Esophagus muscularis mucosa (tissue), 4 donors: ENCODE data around the gene OSGIN1. TPM values are rescaled to one million over a fixed set of nuclear protein-coding genes. Genes with fewer than 3 reads are reported as not detected.
"Not testable (repeated sequence)": the region's sequence is repeated elsewhere in the genome, so short reads cannot be mapped to it uniquely, and the experiment has no call there.

ENCODE experiments used
- DNase-seq: peaks from one replicate; pipeline ENCODE4 v3.0.0-alpha.2; 2017; ENCODE audit errors: extremely low spot score
- H3K27ac ChIP-seq, 4 donors: fragments of 200-600 bp; sonication (generic); replicated peaks in 1 of 4; 1 replicate in 3 of 4; 2 replicates in 1 of 4; pipeline ENCODE4 v1.5.1; 2016 to 2019; ENCODE audit warnings: mild to moderate bottlenecking in 1 of 4
- H3K27me3 ChIP-seq, 4 donors: fragments of 200-600 bp; sonication (generic); one replicate each; pipeline versions ENCODE4 v1.5.1 to v1.6.0; 2016 to 2019
- H3K36me3 ChIP-seq, 4 donors: fragments of 200-600 bp; sonication (generic); one replicate each; pipeline ENCODE4 v1.5.1; 2016 to 2019
- H3K4me1 ChIP-seq, 4 donors: fragments of 200-600 bp; sonication (generic); one replicate each; pipeline ENCODE4 v1.5.1; 2016 to 2019
- H3K4me3 ChIP-seq, 4 donors: fragments of 200-600 bp; sonication (generic); 1 replicate in 2 of 4; 2 replicates in 2 of 4; pipeline ENCODE4 v1.5.1; 2016 to 2019; ENCODE audit warnings: mild to moderate bottlenecking in 4 of 4, moderate library complexity in 1 of 4
- H3K9me3 ChIP-seq, 4 donors: fragments of 200-600 bp; sonication (generic); 1 replicate in 3 of 4; 2 replicates in 1 of 4; pipeline ENCODE4 v1.5.1; 2016 to 2019
- EP300 ChIP-seq: sonication (generic); formaldehyde crosslinking; IDR thresholded peaks from one replicate; pipeline ENCODE4 v1.6.1; 2017; ENCODE audit warnings: antibody characterized with exemption
- POLR2A ChIP-seq: fragments of 450-650 bp; IDR thresholded peaks from one replicate; pipeline ENCODE4 v1.6.1; 2017; ENCODE audit warnings: antibody characterized with exemption, moderate library complexity, mild to moderate bottlenecking, low read depth
- POLR2AphosphoS5 ChIP-seq, 2 donors: sonication (generic); formaldehyde crosslinking; IDR thresholded peaks; one replicate each; pipeline ENCODE4 v1.6.1; 2017; ENCODE audit warnings: antibody characterized with exemption in 2 of 2
- WGBS: methylation state at CpG from one replicate; pipeline ENCODE4 v1.1.5; 2018; 5-methylcytosine and 5-hydroxymethylcytosine counted together
- intact Hi-C: fragments of 100-400 bp; cut with DNase I; formaldehyde crosslinking; loops from one replicate; pipeline ENCODE4 v1.15.1; 2023
- total RNA-seq, 4 donors: library from RNA; depleted of rRNA; stranded (reverse); fragments of >200 nt; gene quantifications; one replicate each; pipeline versions ENCODE4 v1.1.0 to v1.2.1, GENCODE V29; 2016
- TF ChIP-seq, protein P1 (sequence below), 3 experiments: fragments of 200-600 bp in 2 of 3; fragments of 450-650 bp in 1 of 3; sonication (generic) in 2 of 3; IDR thresholded peaks; one replicate each; pipeline ENCODE4 v1.5.1; 2017 to 2019; ENCODE audit warnings: antibody characterized with exemption in 3 of 3, mild to moderate bottlenecking in 2 of 3, moderate library complexity in 1 of 3

Gene OSGIN1
- total RNA-seq, 4 donors from 2014 or later, result 7.1 to 17.6 (median 13.8) TPM

DNA sequence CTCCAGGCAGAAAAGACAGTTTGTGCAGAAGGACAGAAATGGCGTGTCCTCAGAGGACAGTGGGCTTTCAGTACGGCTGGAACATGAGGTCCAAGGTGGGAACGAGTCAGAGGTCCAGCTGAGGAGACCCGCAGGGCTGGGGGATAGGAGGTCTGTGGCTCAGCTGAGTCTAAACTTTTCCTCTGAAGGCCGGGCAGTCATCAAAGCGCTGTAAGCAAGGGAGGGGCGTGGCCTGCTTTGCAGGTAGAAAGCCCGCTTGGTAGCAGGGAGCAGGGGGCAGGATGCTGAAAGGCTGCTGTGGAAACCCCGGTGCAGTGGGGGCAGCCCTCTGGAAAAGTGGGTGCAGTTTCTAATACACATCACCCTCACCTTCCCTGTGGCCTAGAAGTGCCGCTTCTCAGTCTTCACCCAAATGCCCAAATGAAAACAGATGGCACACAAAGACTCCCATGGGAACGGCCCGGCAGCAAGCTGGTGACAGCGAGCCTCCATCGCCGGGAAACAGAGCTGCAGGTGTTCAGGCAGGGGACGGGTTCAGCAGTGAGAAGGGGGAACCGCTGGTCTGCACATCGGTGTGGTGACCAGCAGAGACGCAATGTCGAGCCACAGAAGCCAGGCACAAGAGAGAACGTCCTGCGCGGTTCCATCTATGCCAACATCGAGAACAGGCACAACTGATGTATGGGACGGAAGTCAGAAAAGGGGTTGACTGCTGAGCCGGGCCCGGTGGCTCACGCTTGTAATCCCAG lies 12.2 kb upstream of the OSGIN1 start:
- intact Hi-C loops, result no loop called here
- whole genome bisulfite sequencing, result 84% methylated on average over 27 of the region's 28 CpGs
- Histone ChIP-seq H3K27ac (no peak overlapping the region), H3K4me3 (no peak overlapping the region), H3K27me3 (no peaks in the 10 kb centered on the region), H3K9me3 (no peaks in the 10 kb centered on the region), H3K4me1 (peaks cover 0 to 10% (median 2%) of the 10 kb centered on the region in 4 donors), H3K36me3 (peaks cover 0 to 5% (median 0%) of the 10 kb centered on the region in 4 donors)
- TF ChIP-seq POLR2A, result no peak
- no peak for DNase-seq

DNA sequence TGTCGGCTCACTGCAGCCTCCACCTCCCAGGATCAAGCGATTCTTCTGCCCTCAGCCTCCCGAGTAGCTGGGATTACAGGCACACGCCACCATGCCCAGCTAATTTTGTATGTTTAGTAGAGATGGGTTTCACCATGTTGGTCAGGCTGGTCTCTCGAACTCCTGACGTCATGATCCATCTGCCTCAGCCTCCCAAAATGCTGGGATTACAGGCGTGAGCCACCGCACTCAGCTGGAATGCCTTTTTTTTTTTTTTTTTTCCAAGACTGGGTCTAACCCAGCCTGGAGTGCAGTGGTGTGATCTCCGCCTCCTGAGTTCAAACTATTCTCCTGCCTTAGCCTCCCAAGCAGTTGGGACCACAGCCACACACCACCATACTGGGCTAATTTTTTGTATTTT lies 11.5 kb upstream of the OSGIN1 start:
- H3K4me1 ChIP-seq, result peaks cover 0 to 10% (median 2%) of the 10 kb centered on the region in 4 donors
- intact Hi-C loops, H3K4me3 ChIP-seq, H3K9me3 ChIP-seq, H3K27me3 ChIP-seq, DNase-seq, H3K27ac ChIP-seq, H3K36me3 ChIP-seq: not testable (repeated sequence)
- WGBS, result 96% methylated on average over 9 of the region's 9 CpGs

DNA sequence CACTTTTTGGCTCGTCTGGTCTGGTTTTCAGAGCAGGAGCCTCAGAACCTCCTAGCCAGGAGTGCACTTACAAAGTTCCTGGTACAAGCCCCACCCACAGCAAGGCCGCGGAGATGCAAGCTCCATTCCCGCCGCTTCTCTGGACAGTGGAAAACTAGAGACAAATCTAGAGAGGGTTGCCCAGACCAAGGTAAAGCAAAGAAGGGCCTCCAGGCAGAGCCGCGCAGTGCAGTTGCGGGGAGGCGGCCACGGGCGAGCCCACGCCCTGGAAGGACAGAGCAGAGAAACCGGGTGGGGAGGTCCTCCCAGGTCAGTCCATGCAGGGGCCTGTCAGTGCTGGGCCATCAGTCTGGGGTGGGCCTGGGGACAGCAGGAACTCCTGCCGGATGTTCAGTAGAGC lies 11.0 kb upstream of the OSGIN1 start:
- Histone ChIP-seq H3K4me3 (no peak overlapping the region), H3K27ac (no peak overlapping the region), H3K4me1 (peaks cover 0 to 10% (median 2%) of the 10 kb centered on the region in 4 donors), H3K27me3 (no peaks in the 10 kb centered on the region), H3K36me3 (peaks cover 0 to 3% (median 0%) of the 10 kb centered on the region in 4 donors), H3K9me3 (no peaks in the 10 kb centered on the region)
- no peak for DNase-seq
- TF ChIP-seq POLR2AphosphoS5 (IDR thresholded peaks at IDR 0.05), result no peak
- TF ChIP-seq EP300, result no peak
- TF ChIP-seq, protein P1, sequence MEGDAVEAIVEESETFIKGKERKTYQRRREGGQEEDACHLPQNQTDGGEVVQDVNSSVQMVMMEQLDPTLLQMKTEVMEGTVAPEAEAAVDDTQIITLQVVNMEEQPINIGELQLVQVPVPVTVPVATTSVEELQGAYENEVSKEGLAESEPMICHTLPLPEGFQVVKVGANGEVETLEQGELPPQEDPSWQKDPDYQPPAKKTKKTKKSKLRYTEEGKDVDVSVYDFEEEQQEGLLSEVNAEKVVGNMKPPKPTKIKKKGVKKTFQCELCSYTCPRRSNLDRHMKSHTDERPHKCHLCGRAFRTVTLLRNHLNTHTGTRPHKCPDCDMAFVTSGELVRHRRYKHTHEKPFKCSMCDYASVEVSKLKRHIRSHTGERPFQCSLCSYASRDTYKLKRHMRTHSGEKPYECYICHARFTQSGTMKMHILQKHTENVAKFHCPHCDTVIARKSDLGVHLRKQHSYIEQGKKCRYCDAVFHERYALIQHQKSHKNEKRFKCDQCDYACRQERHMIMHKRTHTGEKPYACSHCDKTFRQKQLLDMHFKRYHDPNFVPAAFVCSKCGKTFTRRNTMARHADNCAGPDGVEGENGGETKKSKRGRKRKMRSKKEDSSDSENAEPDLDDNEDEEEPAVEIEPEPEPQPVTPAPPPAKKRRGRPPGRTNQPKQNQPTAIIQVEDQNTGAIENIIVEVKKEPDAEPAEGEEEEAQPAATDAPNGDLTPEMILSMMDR (IDR thresholded peaks at IDR 0.05), result no peak
- TF ChIP-seq POLR2A, result no peak
- WGBS, result 88% methylated on average over 14 of the region's 14 CpGs
- intact Hi-C loops, result no loop called here

DNA sequence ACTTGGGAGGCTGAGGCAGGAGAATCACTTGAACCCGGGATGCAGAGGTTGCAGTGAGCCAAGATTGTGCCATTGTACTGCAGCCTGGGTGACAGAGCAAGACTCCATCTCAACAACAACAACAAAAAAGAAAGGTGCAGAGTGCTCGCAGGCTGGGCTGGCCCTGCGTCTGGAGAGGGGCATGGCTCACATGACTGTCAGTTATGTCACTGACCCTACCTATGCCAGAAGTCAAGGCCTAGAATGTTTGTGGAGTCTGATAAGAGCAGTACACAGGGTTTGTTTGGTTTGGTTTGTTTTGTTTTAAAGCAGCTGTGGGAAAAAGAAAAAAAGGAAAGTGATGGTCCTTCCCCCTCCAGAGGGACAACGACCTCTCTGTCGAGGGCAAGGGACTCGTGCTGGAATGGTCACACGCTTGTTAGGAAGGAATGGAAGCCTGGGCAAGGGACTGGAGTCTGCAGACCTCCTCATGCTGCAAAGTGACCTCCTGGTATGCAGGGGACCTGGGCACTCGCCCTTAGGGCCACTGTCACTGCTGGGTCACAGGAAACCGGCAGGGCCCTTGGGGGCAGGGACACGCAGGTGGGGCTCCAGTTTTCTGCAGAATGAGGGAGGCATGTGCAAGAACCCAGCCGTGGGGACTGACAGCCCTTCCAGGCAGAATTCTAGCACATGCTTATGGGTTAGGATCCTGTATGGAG lies 10.1 kb upstream of the OSGIN1 start:
- no peak overlapping the region for H3K27ac ChIP-seq
- TF ChIP-seq EP300 (no peak), POLR2AphosphoS5 (IDR thresholded peaks at IDR 0.05) (no peak), POLR2A (no peak)
- TF ChIP-seq, protein P1 (IDR thresholded peaks at IDR 0.05), result no peak
- H3K27me3 ChIP-seq, result no peaks in the 10 kb centered on the region
- 72% methylated on average over 9 of the region's 11 CpGs for WGBS
- no peaks in the 10 kb centered on the region for H3K36me3 ChIP-seq
- intact Hi-C loops, result no loop called here
- no peaks in the 10 kb centered on the region for H3K9me3 ChIP-seq
- H3K4me1 ChIP-seq, result peaks cover 0 to 10% (median 2%) of the 10 kb centered on the region in 4 donors
- H3K4me3 ChIP-seq, result no peak overlapping the region
- no peak for DNase-seq

DNA sequence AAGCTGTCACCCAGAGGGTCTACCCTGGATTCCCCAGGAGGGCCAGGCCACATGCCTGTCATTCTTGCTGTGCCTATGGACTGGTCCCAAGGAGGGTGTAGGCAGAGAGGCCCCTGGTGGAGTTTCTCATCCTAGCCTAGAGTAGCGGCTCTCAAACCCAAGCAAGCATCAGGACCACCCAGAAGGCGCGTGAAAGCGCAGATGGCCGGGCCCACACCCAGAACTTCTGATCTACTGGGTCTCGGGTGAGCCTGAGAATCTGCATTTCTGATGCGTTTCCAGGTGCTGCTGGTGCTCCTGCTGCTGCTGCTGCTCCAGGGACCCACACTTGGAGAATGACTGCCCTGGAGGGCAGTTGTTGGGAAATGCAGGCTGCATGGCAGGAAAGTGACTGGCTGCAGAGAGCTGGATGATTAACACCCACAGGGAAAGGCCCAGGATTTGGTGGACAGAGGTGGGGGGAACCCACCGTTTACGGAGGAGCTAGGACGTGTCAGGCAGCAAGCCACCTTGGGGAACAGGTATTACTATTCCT lies 9.5 kb upstream of the OSGIN1 start:
- H3K27ac ChIP-seq, result no peak overlapping the region
- H3K36me3 ChIP-seq, result peaks cover 0 to 4% (median under 1%) of the 10 kb centered on the region in 4 donors
- TF ChIP-seq POLR2A, result no peak
- no peak for TF ChIP-seq EP300
- TF ChIP-seq, protein P1 (IDR thresholded peaks at IDR 0.05), result no peak
- TF ChIP-seq POLR2AphosphoS5 (IDR thresholded peaks at IDR 0.05), result no peak
- H3K4me1 ChIP-seq, result peaks cover 0 to 10% (median 2%) of the 10 kb centered on the region in 4 donors
- WGBS, result 83% methylated on average over 4 of the region's 10 CpGs
- no peaks in the 10 kb centered on the region for H3K27me3 ChIP-seq
- no peak overlapping the region for H3K4me3 ChIP-seq
- no peak for DNase-seq
- no peaks in the 10 kb centered on the region for H3K9me3 ChIP-seq
- intact Hi-C loops, result no loop called here
